Embryonic facial prominence (tissue), 1 donor: ENCODE results near the gene RRP1.

Experiments used
- DNase-seq: peaks from one replicate; pipeline ENCODE4 v3.0.0-alpha.2; 2016; ENCODE audit errors: extremely low spot score

Gene RRP1

GRCh38 chr21:43758111-43758641 is 31.2 kb upstream of the RRP1 start:
- DNase-seq = no peak

- no peak for DNase-seq
These were observed 30.6 kb upstream of the RRP1 start for GRCh38 chr21:43758811-43759210.

- no peak for DNase-seq
These were observed 29.7 kb upstream of the RRP1 start for GRCh38 chr21:43759651-43760050.

- DNase-seq = no peak
These were observed 28.9 kb upstream of the RRP1 start for GRCh38 chr21:43760391-43760958.

- DNase-seq = no peak
These were observed 27.5 kb upstream of the RRP1 start for GRCh38 chr21:43761886-43762285.

GRCh38 chr21:43762303-43763128 is 26.9 kb upstream of the RRP1 start:
- DNase-seq = no peak

- DNase-seq = no peak
These were observed 25.4 kb upstream of the RRP1 start for GRCh38 chr21:43763901-43764523.

- DNase-seq = no peak
These were observed 24.5 kb upstream of the RRP1 start for GRCh38 chr21:43764576-43765495.

GRCh38 chr21:43766734-43767497 is 22.5 kb upstream of the RRP1 start:
- DNase-seq = no peak

GRCh38 chr21:43767498-43767983 is 21.8 kb upstream of the RRP1 start:
- no peak for DNase-seq

GRCh38 chr21:43767984-43768867 is 21.2 kb upstream of the RRP1 start:
- DNase-seq = no peak

GRCh38 chr21:43768868-43769167 is 20.6 kb upstream of the RRP1 start:
- DNase-seq = no peak

GRCh38 chr21:43769325-43769958 is 19.9 kb upstream of the RRP1 start:
- DNase-seq = no peak

GRCh38 chr21:43770066-43770655 is 19.2 kb upstream of the RRP1 start:
- DNase-seq = no peak

- DNase-seq = no peak
These were observed 18.1 kb upstream of the RRP1 start for GRCh38 chr21:43771199-43771675.

- DNase-seq = no peak
These were observed 17.5 kb upstream of the RRP1 start for GRCh38 chr21:43771698-43772424.

- no peak for DNase-seq
These were observed 17.0 kb upstream of the RRP1 start for GRCh38 chr21:43772425-43772821.

GRCh38 chr21:43774163-43774562 is 15.2 kb upstream of the RRP1 start:
- DNase-seq = no peak
